GM18951 (cell line): Measurements from ENCODE around the gene SCYGR2.

Source experiments
- POLR2A ChIP-seq: IDR thresholded peaks from 4 replicates; pipeline ENCODE4 v1.6.1; 2011; ENCODE audit warnings: mild to moderate bottlenecking; ENCODE audit not compliant: insufficient read length, insufficient read depth; ENCODE audit errors: extremely low read depth
- in situ Hi-C: fragments of 300-500 bp; cut with MboI; formaldehyde crosslinking; loops from one replicate; pipeline ENCODE4 v1.12.0; 2022; ENCODE audit warnings: low sequenced_read_pairs, mixed read lengths, inconsistent platforms; ENCODE audit not compliant: unreplicated experiment

Gene SCYGR2

DNA sequence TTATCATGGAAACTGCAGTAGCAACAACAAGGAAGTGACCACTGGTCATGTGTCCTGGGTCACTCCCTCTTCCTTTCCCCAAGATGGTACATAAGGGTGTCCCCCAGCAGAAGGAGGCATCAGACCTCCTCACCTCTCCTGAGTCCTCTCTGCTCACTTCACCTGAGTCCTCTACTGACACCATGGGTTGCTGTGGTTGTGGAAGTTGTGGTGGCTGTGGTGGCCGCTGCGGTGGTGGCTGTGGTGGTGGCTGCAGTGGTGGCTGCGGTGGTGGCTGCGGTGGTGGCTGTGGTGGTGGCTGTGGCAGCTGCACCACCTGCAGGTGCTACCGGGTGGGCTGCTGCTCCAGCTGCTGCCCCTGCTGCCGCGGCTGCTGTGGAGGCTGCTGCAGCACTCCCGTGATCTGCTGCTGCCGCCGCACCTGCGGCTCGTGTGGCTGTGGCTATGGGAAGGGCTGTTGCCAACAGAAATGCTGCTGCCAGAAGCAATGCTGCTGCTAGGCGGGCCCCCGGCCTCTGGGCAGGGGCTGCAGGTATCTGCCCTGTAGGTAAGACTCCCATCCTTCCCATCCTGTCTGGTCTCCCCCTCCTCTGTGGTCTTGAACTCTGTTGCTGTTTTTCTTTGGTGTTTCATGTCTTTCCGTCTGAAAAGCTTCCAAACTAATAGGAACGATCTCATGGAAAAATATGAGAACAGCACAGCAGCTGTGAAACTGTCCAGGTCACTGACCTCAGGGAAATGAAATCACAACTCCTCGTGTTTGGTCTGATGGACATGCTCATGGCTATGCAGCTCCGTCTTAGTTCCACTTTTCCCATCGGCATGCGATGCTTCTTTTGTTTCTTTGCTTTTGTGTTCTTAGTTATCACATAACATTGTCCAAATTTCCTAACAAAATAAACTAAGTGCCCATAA, 18.9 kb downstream of the SCYGR2 start, which contains the start of gene SCYGR4:
Gene SCYGR4, plus strand, starts transcription at position 183 of the 915 bp plus-strand sequence. Its CDS starts 0 bp downstream, at position 183.
- no peak for TF ChIP-seq POLR2A
- in situ Hi-C loops: no loop called here

DNA sequence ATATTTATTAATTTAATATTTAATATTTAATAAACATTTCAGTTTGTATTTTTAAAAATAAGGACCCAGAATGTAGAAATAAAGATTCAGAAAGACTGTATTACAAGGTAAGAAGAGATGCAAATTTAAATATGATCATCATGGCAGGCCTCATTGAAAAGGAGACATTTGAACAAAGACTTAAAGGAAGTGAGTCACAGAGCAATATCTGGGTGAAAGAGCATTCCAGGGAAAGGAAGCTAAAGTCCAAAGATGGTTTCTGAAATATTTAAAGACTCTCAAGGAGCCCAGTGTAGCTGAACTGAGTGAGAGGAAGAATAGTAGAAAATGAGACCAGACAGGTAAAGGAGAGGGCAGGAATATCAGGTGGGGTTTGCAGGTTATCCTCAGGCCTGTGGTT, 24.5 kb downstream of the SCYGR2 start:
- TF ChIP-seq POLR2A: no peak
- in situ Hi-C loops: no loop called here

DNA sequence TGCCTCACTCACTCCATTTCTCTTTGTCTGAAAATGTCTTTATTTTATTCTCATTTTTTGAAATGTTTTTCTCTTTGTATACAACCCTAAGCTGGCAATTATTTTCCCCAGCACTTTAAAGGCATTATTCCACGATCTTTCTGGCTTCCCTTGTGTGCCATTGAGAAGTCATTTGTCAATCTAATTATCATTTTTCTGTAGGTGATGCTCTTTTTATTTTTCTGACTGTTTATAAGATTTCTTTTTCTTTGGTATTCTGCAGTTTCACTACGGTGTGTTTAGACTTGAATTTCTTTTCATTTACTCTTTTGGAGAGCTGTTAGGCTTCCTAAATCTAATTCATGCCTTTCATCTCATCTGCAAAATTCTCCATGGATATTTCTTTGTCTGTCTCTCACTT, 26.7 kb downstream of the SCYGR2 start:
- in situ Hi-C loops: no loop called here
- no peak for TF ChIP-seq POLR2A

DNA sequence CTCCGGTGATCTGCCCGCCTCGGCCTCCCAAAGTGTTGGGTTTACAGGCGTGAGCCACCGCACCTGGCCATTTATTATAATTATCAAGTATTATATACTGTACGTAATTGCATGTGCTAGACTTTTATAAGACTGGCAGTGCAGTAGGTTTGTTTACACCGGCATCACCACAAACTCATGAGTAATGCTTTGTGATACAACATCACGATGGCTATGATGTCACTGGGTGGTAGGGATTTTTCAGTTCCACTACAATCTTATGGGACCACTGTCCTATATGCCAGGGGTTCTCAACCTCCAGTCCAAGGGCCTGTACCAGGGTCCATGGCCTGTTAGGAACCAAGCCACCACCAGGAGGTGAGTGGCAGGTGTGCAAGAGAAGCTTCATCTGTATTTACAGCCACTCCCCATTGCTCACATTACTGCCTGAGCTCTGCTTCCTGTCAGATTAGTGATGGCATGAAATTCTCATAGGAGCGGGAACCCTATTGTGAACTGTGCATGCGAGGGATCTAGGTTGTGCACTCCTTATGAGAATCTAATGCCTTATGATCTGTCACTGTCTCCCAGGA, 28.0 kb downstream of the SCYGR2 start:
- no peak for TF ChIP-seq POLR2A
- in situ Hi-C loops: no loop called here

DNA sequence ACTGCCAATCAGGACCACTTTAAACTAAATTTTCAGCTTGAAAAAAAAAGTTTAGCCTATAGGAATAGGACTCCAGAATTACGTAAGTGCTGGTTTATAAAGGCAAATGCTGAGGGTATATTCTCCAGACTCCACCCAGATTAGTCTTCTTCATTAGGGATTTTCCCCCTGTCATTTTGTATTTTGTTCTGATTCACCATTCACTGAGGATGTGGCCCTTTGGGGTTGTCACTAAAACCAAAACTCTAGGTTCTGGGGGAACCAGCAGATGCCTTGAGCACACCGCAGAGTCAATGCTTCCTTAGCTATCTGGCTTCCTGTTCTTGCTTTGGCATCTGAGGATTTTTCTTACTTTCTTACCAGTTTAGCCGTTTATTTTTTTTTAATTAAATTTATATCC, 29.1 kb downstream of the SCYGR2 start:
- in situ Hi-C loops: no loop called here
- no peak for TF ChIP-seq POLR2A

DNA sequence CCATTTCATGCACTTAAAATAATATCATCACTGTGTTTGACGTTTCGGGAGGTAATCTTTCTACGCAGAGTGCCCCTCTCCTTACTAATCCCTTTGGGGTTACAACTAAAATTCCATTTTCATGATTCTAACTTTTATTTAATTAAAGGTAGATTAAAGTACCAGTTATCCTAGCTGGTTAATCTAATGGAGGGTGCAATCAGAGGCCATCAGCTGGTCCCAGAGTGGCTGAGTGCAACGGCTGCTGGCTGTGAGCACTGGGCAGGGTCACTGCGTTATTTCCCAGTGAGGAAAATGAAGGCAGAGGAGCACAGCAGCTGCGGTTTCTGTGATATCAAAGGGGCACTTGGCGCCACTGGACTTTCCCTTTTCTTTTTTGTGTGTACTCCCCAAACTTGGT, 30.7 kb downstream of the SCYGR2 start:
- in situ Hi-C loops: no loop called here

DNA sequence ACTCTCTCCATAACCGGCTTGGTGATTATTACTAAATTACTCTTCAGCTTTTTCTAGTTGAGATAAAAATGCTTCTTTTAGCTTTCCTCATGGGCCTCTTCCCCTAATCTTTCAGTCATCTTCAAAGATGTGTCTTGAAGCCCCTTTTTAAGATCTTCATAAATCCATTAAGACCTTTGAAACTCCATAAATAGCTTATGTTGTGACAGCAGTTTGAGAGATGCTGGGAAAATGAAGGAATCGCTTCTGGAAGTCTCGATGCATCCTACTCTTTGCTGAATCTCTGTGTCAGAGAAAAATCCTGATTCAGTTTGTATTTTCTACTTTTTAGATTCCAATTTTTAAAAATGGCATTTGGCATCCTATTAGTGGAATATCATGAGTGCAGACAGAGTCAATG, 31.6 kb downstream of the SCYGR2 start:
- no peak for TF ChIP-seq POLR2A

More for the DNA sequence above, 30.7 kb downstream of the SCYGR2 start:
- no peak for TF ChIP-seq POLR2A

DNA sequence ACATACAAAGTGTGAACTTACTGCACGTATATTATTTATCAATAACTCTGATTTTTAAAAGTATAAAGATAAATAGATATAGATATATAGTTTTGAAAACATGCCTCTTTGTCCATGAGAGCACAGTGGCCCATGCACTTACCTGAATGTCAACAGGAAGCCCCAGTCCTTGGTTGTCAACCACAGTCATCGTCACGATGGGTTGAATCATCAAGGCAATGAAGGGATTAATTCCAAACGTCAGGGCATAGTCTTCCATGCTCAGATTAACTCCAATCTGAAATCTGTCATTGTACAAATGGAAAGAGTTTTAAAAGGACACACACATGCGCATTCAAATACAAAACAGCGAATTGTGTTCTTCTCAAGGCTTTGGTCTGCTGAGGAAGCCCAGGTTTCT, 34.1 kb downstream of the SCYGR2 start:
- in situ Hi-C loops: no loop called here

More for the DNA sequence above, 31.6 kb downstream of the SCYGR2 start:
- in situ Hi-C loops: no loop called here

DNA sequence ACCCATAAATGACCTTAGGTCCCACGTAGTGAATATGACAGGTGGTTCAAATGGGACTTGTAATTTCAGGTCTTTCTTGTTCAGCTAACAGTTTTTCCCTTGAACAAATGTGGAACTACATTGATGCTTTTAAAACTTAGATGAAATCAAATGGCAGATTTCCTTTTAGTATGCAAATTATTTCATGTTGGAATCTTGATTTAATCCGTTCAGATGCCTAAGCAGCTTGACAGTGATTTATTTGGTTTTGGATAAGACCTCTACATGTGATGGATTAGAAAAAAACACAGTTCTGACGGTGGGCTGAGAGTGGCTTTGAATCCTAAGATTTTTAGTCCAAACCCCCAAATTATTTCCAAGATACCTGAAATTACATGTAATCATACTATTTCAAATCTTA, 35.5 kb downstream of the SCYGR2 start:
- no peak for TF ChIP-seq POLR2A
- in situ Hi-C loops: no loop called here

More for the DNA sequence above, 34.1 kb downstream of the SCYGR2 start:
- no peak for TF ChIP-seq POLR2A

DNA sequence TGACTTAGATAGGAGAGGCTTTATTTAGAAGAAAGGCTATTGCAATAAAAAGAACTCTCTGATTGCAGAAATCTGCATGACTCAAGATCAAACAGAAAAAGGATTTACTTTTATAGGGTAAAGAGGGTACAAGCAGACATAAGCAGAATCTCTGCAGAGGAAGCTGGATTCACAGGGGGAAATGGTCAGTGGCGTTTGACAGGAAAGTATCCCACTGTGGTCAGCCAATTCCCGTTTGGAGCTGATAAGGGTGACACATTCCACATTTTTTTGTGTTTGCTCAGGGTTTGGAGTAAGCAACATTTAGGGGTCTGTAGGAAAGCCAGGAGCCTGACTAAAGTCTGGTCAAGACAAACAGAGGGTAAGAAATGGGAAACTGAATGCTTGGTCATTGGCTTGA, 44.0 kb downstream of the SCYGR2 start:
- in situ Hi-C loops: no loop called here
- no peak for TF ChIP-seq POLR2A

DNA sequence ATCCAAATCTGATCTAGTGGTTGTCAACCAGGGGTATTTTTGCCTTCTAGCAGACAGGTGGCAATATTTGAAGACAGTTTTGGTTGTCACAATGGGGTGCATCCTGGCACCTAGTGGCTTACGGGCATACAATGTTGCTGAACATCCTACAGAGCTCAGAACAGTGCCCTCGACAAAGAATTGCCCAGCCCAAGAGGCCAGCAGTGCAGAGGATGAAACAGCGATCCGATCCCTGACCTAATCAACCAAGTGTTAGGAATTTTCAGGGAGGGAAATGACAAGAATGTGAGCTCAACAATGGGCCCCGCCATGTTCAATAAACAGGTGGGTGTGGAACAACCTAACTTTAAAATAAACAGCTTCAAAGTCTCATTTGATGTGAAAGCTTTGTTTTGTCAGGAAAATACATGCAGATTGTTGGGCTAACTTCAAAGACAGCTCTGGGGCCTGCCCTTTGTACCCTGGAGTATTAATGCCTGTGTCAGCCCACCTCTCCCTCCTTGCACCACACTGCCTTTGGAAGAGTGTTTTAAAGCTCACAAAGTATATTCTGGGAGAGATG, 45.4 kb downstream of the SCYGR2 start:
- TF ChIP-seq POLR2A: no peak
- in situ Hi-C loops: no loop called here
